Hippocampal formation (tissue), 2 donors: ENCODE data around the gene MAPK8.
"Not testable (repeated sequence)": the region's sequence is repeated elsewhere in the genome, so short reads cannot be mapped to it uniquely, and the experiment has no call there.

ENCODE experiments used
- DNase-seq, 2 donors: peaks; one replicate each; lab custom pipeline; 2025; lab: John Stamatoyannopoulos, UW

The MAPK8 gene

DNA sequence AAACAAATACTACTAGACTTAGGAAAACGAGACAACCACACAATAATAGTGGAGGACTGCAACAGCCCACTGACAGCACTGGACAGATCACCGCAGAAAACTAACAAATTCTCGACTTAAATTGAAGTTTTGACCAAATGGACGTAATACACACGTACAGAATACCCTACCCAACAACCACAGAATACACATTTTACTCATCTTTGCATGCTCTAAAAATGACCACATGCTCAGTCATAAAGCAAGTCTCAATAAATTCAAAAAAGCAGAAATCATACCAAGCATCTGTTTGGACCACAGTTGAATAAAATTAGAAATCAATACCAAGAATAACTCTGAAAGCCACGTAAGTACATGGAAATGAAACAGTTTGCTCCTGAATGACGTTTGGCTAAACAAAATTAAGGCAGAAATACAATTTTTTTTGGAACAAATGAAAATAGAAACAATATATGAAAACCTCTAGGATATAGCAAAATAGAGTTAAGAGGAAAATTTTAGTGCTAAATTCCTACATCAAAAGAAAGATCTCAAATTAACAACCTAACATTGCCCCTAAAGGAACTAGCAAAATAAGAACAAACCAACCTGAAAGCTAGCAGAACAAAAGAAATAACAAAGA is 30.6 kb downstream of the MAPK8 start:
- no peak for DNase-seq

DNA sequence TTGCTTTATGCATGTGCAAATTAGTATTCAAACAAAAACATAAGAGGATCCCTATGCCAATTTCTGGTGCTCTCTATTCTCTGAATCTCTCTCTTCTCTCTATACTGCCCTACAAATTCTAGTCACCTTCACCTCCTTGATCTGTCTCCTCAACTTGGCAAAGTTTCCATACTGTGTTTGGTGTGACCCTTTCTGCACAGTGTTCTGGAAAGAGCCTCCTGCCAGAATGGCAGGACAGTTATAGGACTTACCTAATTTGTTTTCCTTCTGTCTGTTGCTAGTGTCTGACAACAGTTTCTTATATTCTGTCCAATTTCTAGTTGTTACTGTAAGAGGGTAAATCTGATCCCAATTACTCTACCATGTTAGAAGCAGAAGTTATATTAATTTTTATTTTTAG is 34.3 kb downstream of the MAPK8 start:
- no peak for DNase-seq

- no peak for DNase-seq
Observed at GRCh38 chr10:48343106-48343505, 36.6 kb downstream of the MAPK8 start.

GRCh38 chr10:48343921-48344598 is 37.6 kb downstream of the MAPK8 start:
- DNase-seq: no peak

GRCh38 chr10:48346248-48346647 is 39.8 kb downstream of the MAPK8 start:
- DNase-seq: not testable (repeated sequence)

GRCh38 chr10:48347539-48347938 is 41.1 kb downstream of the MAPK8 start:
- DNase-seq: not testable (repeated sequence)

DNA sequence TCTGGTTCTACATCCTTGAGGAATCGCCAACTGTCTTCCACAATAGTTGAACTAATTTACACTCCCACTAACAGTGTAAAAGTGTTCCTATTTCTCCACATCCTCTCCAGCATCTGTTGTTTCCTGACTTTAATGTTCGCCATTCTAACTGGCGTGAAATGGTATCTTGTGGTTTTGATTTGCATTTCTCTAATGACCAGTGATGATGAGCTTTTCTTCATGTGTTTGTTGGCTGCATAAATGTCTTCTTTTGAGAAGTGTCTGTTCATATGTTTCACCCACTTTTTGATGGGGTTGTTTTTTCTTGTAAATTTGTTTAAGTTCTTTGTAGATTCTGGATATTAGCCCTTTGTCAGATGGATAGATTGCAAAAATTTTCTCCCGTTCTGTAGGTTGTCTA is 41.5 kb downstream of the MAPK8 start:
- DNase-seq: not testable (repeated sequence)

- no peak for DNase-seq
Observed at GRCh38 chr10:48353246-48353645, 46.8 kb downstream of the MAPK8 start.

- DNase-seq: no peak
Observed at GRCh38 chr10:48357631-48358030, 51.2 kb downstream of the MAPK8 start.

- no peak for DNase-seq
Observed at GRCh38 chr10:48358162-48358561, 51.7 kb downstream of the MAPK8 start.

- DNase-seq: no peak
Observed at GRCh38 chr10:48358838-48359237, 52.4 kb downstream of the MAPK8 start.

- DNase-seq: no peak
Observed at GRCh38 chr10:48361176-48361575, 54.7 kb downstream of the MAPK8 start.

GRCh38 chr10:48363617-48364355 is 57.3 kb downstream of the MAPK8 start:
- DNase-seq: peak; percentile 17 to 84

- peak in 1 of 2 donors; percentile 9 for DNase-seq
Observed at GRCh38 chr10:48364659-48365405, 58.4 kb downstream of the MAPK8 start.

- no peak for DNase-seq
Observed at GRCh38 chr10:48365668-48366067, 59.2 kb downstream of the MAPK8 start.

DNA sequence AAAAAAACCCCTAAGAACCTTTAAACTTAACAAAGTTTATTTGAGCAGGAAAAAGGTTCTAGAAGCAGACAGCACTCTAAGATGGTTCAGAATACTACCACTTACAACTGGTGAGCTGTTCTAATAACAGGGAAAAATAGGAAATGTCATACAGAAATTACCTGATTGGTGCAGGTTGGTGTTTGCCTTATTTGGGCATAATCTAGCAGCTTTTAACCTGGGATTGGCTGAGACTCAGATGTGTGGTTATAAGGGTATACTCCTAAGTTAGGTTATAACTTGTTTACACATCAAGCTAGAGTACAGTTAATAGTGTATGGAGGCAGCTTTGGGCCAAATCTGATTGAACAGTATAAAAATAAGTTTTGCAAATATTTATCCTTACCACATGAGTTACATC is 59.8 kb downstream of the MAPK8 start:
- DNase-seq: no peak

DNA sequence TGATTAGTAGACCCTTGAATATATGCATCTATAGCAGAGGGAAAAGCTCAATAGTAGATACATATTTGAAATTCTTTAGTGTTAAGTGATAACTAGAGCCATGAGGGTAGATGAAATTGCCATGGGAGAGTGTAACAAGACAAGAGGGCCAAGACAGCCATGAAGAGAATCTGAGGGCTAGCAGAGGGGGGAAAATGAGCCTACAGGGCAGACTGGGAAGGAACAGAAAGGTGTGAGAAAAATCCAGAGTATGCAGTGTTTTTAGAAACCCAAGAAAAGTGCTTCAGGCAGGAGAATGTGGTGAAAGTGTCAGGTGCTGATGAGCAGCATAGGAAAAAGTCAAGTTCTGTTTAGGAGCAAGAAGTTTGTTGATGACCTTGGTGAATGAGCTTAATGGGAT is 63.0 kb downstream of the MAPK8 start:
- no peak for DNase-seq

- no peak for DNase-seq
Observed at GRCh38 chr10:48377751-48378530, 71.5 kb downstream of the MAPK8 start.

- DNase-seq: no peak
Observed at GRCh38 chr10:48378675-48379074, 72.2 kb downstream of the MAPK8 start.

DNA sequence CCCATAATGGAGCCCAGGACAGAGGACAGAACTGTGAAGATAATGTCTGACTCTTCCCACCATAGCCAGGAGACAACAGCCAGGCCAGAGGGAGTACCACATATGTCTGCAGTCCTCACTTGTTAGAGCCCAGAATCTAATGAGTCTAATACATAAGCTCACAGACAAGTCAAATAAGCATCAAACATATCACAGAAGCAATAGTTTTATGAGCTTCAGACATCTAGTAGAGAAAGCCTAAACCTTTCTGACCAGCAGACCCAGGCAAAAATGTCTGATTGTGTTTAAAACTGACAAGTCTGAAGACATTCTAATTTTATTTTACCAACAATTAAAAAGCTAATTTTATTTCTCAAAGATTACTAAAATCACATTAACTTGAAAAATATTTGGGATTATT is 75.5 kb downstream of the MAPK8 start:
- DNase-seq: no peak

- no peak for DNase-seq
Observed at GRCh38 chr10:48382982-48383381, 76.5 kb downstream of the MAPK8 start.

DNA sequence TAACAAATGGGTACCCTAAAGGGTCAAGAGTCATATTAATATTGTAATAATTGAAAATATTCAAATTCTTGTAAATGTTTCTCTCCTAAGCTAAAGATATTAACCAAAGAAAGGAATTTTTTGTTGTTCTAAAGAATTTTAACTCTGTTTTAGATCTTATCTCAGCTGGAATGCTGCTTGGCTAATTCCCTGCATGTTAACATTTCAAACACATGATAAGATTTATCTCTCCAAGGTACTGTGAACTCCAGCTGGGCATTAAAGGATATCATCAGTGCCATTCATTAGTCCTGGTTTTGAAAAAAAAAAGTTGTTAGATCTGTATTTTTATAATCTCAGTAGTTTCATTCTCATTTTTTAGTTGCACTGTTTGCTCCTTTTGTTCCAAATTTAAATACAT is 76.9 kb downstream of the MAPK8 start:
- DNase-seq: no peak
